Stimulated activated memory B cell treated with anti-CD40 and anti-IgM and Interleukin-4, amounts not matched to agents 10 μg/mL and 1 μg/mL and 100 μg/mL, for 72 hours (primary cell): Measurements from ENCODE around the gene RADIL.

Experiments used
- ATAC-seq: fragments of 150-1000 bp; cut with Tn5 transposase; 2 replicates; pipeline ENCODE4 v1.10.0; 2021
- H3K27ac Mint-ChIP-seq: one replicate; pipeline ENCODE4 v1.8.0; 2022; ENCODE audit warnings: mild to moderate bottlenecking, mixed read lengths
- H3K27me3 Mint-ChIP-seq: one replicate; pipeline ENCODE4 v1.8.0; 2022; ENCODE audit warnings: mixed read lengths
- H3K36me3 Mint-ChIP-seq: one replicate; pipeline ENCODE4 v1.8.0; 2022; ENCODE audit warnings: mixed read lengths
- H3K4me1 Mint-ChIP-seq: one replicate; pipeline ENCODE4 v1.8.0; 2022; ENCODE audit warnings: mixed read lengths
- H3K4me3 Mint-ChIP-seq: one replicate; pipeline ENCODE4 v1.8.0; 2022; ENCODE audit warnings: mild to moderate bottlenecking, moderate library complexity, mixed read lengths
- H3K9me3 Mint-ChIP-seq: one replicate; pipeline ENCODE4 v1.8.0; 2022; ENCODE audit warnings: mixed read lengths

RADIL gene

DNA sequence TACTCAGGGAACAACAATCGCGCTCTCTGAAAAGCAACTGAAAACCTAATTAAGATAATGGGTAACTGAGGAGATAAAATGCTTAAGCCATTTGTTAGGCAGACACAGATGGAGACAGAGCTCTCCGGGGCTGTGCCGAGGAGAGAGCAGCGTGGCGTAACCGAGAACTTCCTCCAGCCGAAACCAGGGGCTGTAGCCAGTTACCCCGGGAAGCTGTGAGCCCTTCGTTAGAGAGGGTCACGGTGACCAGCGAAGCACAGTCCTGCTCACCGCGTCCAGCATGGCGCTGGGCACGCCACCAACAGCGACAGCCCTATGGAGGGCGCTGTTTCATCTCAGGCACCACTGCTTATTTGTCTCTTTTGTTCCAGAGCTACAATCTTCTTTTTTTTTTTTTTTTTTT is 37.8 kb downstream of the RADIL start:
- no peaks in the 10 kb centered on the region for H3K9me3 Mint-ChIP-seq
- peaks cover 68% of the 10 kb centered on the region for H3K27me3 Mint-ChIP-seq
- no peaks in the 10 kb centered on the region for H3K4me1 Mint-ChIP-seq
- H3K4me3 Mint-ChIP-seq, result no peak overlapping the region
- ATAC-seq, result no peak
- no peak overlapping the region for H3K27ac Mint-ChIP-seq
- no peaks in the 10 kb centered on the region for H3K36me3 Mint-ChIP-seq

DNA sequence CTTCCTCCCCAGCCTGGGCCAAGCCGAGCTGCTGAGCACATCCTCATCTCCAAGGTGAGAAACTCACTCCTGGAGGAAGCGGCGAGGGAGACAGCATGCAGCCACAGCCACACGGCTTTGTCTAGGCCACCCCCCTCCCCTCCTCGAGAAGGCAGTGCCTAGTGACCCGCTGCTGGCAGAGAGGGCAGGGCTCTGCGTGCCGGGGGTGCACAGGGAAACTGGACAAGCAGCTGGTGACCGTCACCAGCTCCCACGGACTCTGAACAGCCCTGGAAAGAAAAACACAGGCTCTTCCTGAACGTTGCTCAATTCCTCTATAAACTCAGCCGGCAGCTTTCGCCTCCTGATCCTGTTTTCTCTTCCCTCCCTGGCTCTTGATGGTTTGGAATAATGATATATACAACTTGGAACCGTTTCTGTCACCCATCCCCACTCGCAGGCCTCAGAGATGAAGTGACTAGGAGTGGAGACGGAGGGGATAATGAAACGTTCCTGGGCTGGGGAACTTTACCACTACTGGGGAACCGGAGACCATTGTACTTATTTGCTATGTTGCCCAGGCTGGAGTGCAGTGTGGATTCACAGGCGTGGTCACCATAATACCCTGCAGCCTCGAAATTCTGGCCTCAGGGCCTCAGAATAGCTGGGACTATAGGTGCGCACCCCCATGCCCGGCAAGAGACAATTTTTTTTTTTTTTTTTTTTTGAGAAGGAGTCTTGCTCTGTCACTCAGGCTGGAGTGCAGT is 41.0 kb downstream of the RADIL start:
- H3K4me3 Mint-ChIP-seq, result no peak overlapping the region
- no peak for ATAC-seq
- H3K36me3 Mint-ChIP-seq, result no peaks in the 10 kb centered on the region
- no peaks in the 10 kb centered on the region for H3K9me3 Mint-ChIP-seq
- H3K27me3 Mint-ChIP-seq, result peaks cover 57% of the 10 kb centered on the region
- no peak overlapping the region for H3K27ac Mint-ChIP-seq
- H3K4me1 Mint-ChIP-seq, result no peaks in the 10 kb centered on the region

DNA sequence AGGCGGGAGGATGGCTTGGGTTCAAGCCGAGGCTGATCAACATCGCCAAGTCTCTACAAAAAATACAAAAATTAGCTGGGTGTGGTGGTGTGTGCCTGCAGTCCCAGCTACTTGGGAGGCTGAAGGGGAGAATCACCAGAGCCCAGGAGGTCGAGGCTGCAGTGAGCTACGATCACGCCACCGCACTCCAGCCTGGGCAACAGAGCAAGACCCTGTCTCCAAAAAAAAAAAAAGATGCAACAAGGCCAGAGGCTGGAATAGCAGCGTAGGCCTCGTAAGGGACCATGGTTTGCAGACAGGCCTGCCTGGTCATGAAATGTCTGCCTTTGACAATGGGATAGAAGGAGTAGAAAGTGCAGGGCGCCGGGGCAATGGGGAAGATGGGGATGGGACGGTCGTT is 41.7 kb downstream of the RADIL start:
- no peaks in the 10 kb centered on the region for H3K9me3 Mint-ChIP-seq
- no peaks in the 10 kb centered on the region for H3K4me1 Mint-ChIP-seq
- H3K27me3 Mint-ChIP-seq, result peaks cover 57% of the 10 kb centered on the region
- ATAC-seq, result no peak
- no peak overlapping the region for H3K27ac Mint-ChIP-seq
- H3K36me3 Mint-ChIP-seq, result no peaks in the 10 kb centered on the region
- no peak overlapping the region for H3K4me3 Mint-ChIP-seq

DNA sequence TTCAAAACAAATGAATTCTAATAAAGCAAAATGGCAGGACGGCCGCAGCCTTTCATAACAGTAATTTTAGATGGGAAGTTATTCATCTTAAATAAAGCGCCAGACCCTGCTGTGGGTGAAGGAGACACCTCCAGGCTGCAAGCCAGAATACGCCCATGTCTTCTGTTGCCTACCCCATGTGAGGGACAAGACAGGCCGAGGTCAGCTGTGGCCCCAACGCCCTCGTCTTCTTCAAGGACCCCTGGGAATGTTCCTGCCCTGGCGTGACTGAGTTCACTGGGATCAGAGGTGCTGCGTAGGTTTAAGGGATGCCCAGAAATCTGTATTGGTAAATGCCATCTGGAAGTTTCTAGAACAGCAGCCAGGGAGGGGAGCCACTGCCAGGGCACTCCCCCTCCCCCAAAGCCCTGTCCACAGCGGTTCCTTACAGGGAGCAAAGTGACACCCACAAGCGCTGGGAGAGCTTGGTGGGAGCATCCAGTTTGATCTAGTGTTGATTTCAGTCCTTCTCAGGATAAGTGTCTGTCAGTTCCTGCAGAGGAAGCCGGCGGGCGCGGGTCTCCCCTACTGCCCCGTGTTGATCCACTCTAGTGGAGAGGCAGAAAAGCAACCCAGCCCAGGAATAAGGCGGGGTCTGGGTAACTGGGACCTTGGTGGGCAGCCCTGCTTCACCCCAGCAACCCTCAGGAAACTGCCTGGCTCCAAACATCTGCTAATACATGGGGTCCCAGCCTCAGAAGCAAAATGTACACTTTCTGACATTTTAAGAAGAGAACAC is 42.3 kb downstream of the RADIL start:
- H3K27me3 Mint-ChIP-seq, result peaks cover 51% of the 10 kb centered on the region
- H3K36me3 Mint-ChIP-seq, result no peaks in the 10 kb centered on the region
- no peaks in the 10 kb centered on the region for H3K4me1 Mint-ChIP-seq
- no peaks in the 10 kb centered on the region for H3K9me3 Mint-ChIP-seq
- ATAC-seq, result no peak
- H3K4me3 Mint-ChIP-seq, result no peak overlapping the region
- no peak overlapping the region for H3K27ac Mint-ChIP-seq

DNA sequence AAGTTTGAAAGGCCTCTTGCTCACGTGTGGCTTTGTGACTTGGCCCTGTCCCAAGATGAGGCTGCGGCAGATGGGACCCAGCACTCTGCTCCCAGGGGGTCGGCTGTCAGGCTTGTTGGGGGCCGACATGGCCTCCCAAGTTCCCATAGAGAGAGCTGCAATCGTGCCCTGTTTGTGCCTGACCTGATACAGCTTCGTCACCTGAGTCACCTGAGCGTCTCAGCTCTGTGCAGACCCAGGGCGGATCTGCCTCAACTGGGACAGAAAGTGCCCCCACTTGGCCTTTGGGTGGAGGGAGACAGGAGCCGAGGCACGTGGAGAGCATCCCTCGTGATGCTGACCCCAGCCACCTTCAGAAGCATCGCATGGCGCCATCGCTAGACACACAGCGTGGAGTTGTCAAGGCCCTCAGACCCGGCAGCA is 43.4 kb downstream of the RADIL start:
- no peak for ATAC-seq
- H3K36me3 Mint-ChIP-seq, result no peaks in the 10 kb centered on the region

DNA sequence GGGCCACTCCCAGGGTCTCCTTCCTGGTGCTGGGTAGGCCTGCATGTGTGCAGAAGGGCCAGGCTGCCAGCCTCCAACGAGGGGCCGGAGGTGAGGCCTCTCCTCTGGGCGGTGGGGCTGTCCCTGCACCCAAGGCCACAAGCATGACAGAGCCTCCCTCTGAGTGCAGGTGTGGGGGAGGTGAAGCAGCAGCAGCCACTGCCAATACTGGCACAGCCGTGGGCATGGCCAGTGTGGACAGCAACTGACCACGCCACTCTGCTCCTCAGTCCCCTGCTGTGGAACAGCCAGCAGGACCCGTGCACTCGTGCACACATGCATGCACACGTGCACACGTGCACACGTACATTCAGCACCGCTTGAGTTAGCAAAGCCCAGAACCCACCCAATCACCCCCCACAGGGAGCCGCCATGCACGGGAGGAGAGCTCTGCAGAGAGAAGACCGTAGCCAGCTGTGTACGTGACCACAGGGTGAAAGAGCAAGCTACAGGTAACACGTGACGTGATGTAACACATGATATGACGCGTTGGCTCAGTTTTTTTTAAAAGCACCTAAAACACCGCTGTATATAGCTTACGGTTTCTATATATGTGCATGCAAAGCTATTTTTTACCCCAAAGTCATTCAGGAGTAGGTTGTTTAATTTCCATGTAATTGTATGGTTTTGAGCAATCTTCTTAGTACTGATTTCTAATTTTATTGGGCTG is 44.7 kb downstream of the RADIL start:
- H3K4me1 Mint-ChIP-seq, result no peaks in the 10 kb centered on the region
- no peak overlapping the region for H3K4me3 Mint-ChIP-seq
- ATAC-seq, result no peak
- no peak overlapping the region for H3K27ac Mint-ChIP-seq
- H3K36me3 Mint-ChIP-seq, result no peaks in the 10 kb centered on the region
- peaks cover 27% of the 10 kb centered on the region for H3K27me3 Mint-ChIP-seq
- no peaks in the 10 kb centered on the region for H3K9me3 Mint-ChIP-seq

More for the DNA sequence above, 43.4 kb downstream of the RADIL start:
- no peaks in the 10 kb centered on the region for H3K4me1 Mint-ChIP-seq
- no peak overlapping the region for H3K4me3 Mint-ChIP-seq
- peaks cover 40% of the 10 kb centered on the region for H3K27me3 Mint-ChIP-seq
- no peak overlapping the region for H3K27ac Mint-ChIP-seq
- H3K9me3 Mint-ChIP-seq, result no peaks in the 10 kb centered on the region

DNA sequence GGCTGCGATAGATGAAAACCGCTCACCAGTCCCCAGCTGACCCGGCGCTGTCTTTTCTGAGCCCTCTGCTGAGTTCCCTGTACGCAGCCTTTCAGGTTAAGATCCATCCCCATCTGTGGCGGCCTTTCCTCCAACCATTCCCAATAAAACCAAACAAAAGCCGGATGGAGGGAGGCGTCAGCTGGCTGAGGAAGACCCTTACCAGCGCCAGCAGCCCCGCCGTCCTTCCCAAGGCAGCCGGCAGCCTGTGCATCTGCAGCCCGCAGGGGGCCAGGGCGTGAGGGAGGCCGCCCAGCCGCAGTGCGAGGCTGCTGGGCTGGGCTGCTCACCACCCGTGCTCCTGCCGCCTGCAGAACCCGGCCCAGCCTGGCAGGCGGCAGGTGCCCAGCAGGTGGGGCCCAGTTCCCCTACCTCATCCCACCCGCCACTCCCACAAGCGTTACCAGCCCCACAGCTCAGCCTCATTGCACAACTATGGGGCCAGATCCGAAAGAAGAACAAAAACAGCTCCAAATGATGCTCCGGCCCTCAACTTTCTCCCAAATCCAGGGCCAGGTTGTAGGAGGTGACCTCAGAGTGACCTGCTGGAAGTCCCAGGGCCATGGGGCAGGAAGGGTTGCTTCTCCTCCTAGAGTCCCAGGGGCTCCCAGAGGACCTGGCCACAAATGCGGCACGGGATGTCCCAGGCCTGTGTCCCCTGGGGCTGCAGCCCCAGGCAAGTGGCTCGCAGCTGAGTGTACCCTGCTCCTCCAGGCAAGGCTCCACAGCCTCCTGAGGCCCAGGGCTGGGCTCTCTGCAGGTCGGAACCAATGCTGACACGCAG is 45.5 kb downstream of the RADIL start:
- Mint-ChIP-seq H3K9me3 (no peaks in the 10 kb centered on the region), H3K36me3 (no peaks in the 10 kb centered on the region), H3K4me3 (no peak overlapping the region), H3K4me1 (no peaks in the 10 kb centered on the region), H3K27me3 (peaks cover 19% of the 10 kb centered on the region), H3K27ac (no peak overlapping the region)
- no peak for ATAC-seq

DNA sequence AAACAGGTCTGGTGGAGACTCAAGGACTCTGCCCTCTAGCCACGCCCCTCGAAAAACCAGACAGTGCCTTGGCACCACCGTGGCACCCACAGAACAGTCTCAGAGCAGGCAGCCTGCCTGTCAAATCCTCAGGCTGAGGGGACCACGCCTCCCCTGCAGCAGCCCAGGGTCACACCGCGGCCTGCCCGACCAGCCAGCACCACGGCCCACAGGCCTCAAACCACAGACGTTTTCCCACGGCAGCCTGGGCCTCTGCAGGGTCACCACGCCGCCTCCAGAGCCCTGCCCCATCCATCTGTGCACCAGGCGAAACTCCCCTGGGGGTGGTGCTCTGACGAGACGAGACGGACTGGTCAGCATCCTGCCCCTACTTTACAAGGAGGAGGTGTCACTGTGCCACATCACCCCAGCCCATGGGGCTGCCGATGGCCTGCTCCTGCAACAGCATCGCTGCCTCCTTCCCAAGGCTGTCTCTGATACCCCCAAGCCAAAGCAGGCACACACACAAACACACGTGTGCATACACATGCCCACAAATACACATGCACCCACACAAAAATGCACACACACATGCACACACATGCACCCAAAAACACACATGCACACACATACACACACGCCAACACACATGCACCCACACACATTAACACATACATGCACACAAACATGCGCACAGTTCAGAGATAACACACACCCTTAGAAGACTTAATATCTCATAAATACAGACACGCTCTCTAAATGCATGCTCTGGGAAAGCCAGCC is 46.3 kb downstream of the RADIL start:
- no peaks in the 10 kb centered on the region for H3K9me3 Mint-ChIP-seq
- H3K4me3 Mint-ChIP-seq, result no peak overlapping the region
- H3K27me3 Mint-ChIP-seq, result peaks cover 11% of the 10 kb centered on the region
- H3K36me3 Mint-ChIP-seq, result no peaks in the 10 kb centered on the region
- no peak overlapping the region for H3K27ac Mint-ChIP-seq
- H3K4me1 Mint-ChIP-seq, result no peaks in the 10 kb centered on the region
- no peak for ATAC-seq

DNA sequence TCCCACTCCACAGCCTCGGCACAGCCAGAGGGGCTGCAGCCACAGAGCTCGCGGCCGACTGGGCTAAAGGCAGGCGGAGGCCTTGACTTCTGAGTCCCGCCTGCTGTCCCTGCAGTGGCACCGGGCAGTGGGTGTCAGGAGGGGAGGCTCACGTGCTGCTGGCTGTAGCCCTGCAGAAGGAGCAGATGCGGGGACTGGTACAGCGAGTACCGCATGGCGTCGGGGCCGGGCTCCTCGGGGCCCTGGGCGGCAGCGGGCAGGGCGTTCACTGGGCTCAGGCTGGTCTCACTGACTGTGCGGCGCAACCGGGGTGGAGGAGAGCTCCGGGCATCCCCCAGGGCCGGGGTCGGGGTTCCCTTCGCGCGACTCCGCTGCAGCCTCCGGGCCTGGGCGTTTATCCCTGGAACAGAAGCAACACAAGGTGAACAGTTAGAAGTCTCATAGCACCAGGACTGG is 47.3 kb downstream of the RADIL start:
- H3K4me1 Mint-ChIP-seq, result no peaks in the 10 kb centered on the region
- no peak for ATAC-seq
- H3K27ac Mint-ChIP-seq, result no peak overlapping the region
- no peaks in the 10 kb centered on the region for H3K9me3 Mint-ChIP-seq
- H3K27me3 Mint-ChIP-seq, result peaks cover 11% of the 10 kb centered on the region
- no peak overlapping the region for H3K4me3 Mint-ChIP-seq
- H3K36me3 Mint-ChIP-seq, result no peaks in the 10 kb centered on the region

DNA sequence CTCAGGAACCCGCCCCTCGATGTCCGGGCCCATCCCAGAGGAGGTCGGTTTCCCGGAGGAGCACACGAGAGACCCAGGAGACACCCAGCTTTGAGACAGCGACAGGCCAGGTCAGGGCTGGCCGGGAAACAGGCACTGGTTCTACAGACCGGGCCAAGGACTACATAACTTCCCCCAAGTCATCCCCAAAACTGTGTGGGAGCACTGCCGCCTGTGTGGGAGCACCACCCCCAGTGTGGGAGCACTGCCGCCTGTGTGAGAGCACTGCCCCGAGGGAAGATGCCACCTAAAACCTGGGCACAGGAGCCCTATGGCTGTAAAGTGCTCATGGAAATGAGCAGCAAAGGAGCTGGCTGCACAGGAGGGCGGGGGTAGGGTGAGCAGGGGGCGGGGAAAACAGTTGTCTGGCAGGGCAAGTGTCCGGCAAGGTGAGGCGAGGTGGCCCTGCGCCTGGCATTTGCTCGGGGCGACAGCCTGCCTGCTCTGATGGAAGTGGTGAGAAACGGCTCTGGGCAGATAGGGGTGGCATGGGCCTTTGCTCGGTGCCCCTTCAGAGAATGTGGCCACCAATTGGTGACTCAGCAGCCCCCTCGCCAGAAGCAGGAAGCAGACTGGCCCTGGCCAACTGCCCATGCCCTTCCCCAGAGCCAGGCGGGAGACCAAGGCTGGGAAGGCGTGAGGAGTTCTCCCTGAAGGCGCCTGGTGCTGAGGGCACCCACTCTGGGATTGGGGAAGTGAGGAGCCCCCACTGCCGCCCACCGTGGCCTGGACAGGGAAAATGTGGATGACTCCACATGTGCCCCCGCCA is 47.9 kb downstream of the RADIL start:
- Mint-ChIP-seq H3K27me3 (peaks cover 14% of the 10 kb centered on the region), H3K4me3 (no peak overlapping the region), H3K36me3 (no peaks in the 10 kb centered on the region), H3K9me3 (no peaks in the 10 kb centered on the region), H3K27ac (no peak overlapping the region), H3K4me1 (no peaks in the 10 kb centered on the region)
- no peak for ATAC-seq

DNA sequence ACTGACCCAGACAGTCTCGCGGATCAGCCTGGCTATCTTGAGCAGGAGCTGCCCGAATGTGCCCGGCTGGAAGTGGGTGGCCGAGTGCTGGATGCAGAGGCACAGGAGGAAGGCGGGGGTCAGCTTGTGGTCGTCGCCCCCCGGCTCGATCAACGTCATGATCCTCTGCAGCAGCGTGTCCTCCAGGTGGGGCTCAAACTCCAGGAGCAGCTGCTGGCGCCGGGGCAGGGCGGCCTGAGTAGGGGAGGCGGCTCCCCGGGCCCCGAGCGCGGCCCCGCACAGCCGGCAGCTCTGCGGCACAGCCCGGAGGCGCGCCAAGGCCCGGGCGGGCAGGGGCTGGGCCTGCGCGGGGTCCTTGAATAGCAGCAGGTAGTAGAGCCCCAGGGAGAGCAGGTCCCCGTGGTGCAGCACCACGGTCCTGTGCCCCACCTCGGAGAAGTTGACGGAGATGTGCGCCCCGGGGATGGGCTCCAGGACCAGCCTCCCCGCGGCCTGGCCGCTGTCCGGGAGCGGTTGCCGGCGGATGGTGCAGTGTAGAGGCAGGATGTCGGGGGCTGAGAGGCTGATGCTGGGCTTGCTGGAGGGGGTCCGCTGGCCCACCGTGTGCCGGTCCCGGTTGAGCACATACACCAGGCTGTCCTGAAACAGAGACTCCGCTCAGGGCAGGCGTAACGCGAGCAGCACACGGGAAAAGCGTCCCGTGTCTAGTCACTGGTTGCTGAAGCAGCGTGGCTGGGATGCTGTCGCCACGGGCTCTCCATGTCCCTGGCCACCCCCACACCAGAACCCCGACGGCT is 48.7 kb downstream of the RADIL start:
- Mint-ChIP-seq H3K4me1 (peaks cover 5% of the 10 kb centered on the region), H3K36me3 (no peaks in the 10 kb centered on the region), H3K27me3 (peaks cover 22% of the 10 kb centered on the region), H3K4me3 (no peak overlapping the region), H3K27ac (no peak overlapping the region), H3K9me3 (no peaks in the 10 kb centered on the region)
- peak; percentile 26 for ATAC-seq

DNA sequence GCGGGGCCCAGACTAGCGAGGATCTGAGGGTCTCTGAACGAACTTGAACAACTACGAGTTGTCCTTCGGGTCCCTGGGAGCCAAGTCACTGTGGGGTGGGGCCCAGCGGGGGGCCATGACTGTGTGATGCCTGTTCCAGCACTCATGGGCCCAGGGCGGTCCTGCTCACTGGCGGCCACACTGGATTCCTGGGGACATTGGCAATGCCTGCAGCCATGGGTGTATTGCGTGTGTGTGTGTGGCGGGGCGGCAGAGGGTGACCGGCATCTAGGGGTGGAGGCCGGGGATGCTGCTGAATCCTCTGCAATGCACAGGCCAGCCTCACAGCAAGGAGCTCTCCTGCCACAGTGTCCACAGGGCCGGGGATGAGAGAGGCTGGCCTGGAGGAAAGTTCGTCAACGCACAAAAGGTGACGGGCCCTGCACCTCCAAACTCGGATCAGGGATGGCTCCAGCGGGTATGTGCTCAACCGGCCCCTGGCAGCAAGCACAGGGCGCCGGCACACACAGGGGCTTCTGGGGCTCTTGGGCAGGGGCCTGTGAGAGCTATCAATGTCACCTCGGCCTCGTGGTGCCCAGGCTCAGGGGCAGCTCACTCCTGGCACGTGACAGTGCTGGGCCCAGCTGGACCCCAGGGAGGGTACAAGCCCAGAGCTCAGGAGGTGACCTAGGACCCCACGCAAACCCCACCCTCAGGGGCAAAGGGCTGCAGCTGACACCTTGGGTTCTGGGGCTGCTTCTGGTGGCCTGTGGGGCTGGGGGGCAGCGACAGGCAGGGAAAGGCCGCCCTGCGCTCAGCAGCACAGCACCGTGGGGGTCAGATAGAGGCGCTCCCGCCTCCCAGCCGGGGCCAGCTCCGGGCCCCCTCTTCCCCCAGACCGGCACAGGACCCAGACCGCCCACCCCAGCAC is 49.6 kb downstream of the RADIL start:
- no peaks in the 10 kb centered on the region for H3K36me3 Mint-ChIP-seq
- peaks cover 25% of the 10 kb centered on the region for H3K27me3 Mint-ChIP-seq
- peaks cover 8% of the 10 kb centered on the region for H3K4me1 Mint-ChIP-seq
- peaks cover 3% of the 10 kb centered on the region for H3K9me3 Mint-ChIP-seq
- ATAC-seq, result no peak
- H3K4me3 Mint-ChIP-seq, result no peak overlapping the region
- no peak overlapping the region for H3K27ac Mint-ChIP-seq
